ENCODE data around the gene NFAT5.

GRCh38 chr16:69754143-69754468, 188.3 kb downstream of the NFAT5 start:
- TF ChIP-seq CTCF (IDR thresholded peaks at IDR 0.05) (no peak), POLR2A (IDR thresholded peaks at IDR 0.05) (no peak)
